Spleen (tissue), 7 donors: ENCODE data around the gene TDRD9.

Source experiments
- POLR2AphosphoS5 ChIP-seq, 3 donors: sonication (generic); formaldehyde crosslinking; IDR thresholded peaks; one replicate each; pipeline ENCODE4 v1.5.1; 2017; ENCODE audit warnings: antibody characterized with exemption in 3 of 3
- TF ChIP-seq, protein P1 (sequence below), 11 experiments: fragments of 200-600 bp in 7 of 11; fragments of 450-650 bp in 4 of 11; sonication (generic) in 4 of 11; IDR thresholded peaks in 8 of 11; conservative IDR thresholded peaks in 3 of 11; 1 replicate in 7 of 11; 2 replicates in 4 of 11; pipeline versions ENCODE4 v1.4.0 to v1.8.0; 2016 to 2021; ENCODE audit warnings: antibody characterized with exemption in 11 of 11, inconsistent platforms in 4 of 11, mild to moderate bottlenecking in 1 of 11
- donor health status: DM: no; HTN: no; CAD: no; lungs with moderate emphysema.
- donor health status: DM: no; HTN: no; CAD: no.
- donor health status: DM: no; HTN: no; CAD: no.

GRCh38 chr14:103925316-103925715 lies 2.9 kb upstream of the TDRD9 start:
- no peak for TF ChIP-seq POLR2AphosphoS5 (IDR thresholded peaks at IDR 0.05)
- TF ChIP-seq, protein P1, sequence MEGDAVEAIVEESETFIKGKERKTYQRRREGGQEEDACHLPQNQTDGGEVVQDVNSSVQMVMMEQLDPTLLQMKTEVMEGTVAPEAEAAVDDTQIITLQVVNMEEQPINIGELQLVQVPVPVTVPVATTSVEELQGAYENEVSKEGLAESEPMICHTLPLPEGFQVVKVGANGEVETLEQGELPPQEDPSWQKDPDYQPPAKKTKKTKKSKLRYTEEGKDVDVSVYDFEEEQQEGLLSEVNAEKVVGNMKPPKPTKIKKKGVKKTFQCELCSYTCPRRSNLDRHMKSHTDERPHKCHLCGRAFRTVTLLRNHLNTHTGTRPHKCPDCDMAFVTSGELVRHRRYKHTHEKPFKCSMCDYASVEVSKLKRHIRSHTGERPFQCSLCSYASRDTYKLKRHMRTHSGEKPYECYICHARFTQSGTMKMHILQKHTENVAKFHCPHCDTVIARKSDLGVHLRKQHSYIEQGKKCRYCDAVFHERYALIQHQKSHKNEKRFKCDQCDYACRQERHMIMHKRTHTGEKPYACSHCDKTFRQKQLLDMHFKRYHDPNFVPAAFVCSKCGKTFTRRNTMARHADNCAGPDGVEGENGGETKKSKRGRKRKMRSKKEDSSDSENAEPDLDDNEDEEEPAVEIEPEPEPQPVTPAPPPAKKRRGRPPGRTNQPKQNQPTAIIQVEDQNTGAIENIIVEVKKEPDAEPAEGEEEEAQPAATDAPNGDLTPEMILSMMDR (IDR thresholded peaks at IDR 0.05 in 8 of 11, conservative IDR thresholded peaks at IDR 0.05 in 3 of 11), result no peak
